SK-N-SH (cell line): ENCODE data around the gene TADA3. TPM values are rescaled to one million over a fixed set of nuclear protein-coding genes. Genes with fewer than 3 reads are reported as not detected.

Experiments used
- CTCF ChIA-PET: fragments of 300-600, 350-600 bp; formaldehyde crosslinking; extraction: SDS; loops from one replicate; lab custom pipeline; 2021; lab: Yijun Ruan, JAX
- POLR2A ChIA-PET: fragments of 350-600 bp; sonication (Branson Sonifier 250); formaldehyde crosslinking; extraction: SDS; loops from one replicate; lab custom pipeline; 2020; ENCODE audit warnings: antibody characterized with exemption, inconsistent platforms; lab: Yijun Ruan, JAX
- DNase-seq: peaks from one replicate; pipeline ENCODE4 v3.0.0; 2012
- H2AFZ ChIP-seq: fragments of 200-600 bp; sonication (generic); 2 replicates; pipeline ENCODE4 v1.8.1; 2016; ENCODE audit warnings: antibody characterized with exemption, mild to moderate bottlenecking, low read depth
- H3F3A ChIP-seq: fragments of 200-600 bp; sonication (generic); replicated peaks from 2 replicates; pipeline ENCODE3; 2016; ENCODE audit warnings: antibody characterized with exemption, mild to moderate bottlenecking; ENCODE audit not compliant: insufficient read depth
- H3K27ac ChIP-seq, 2 experiments: fragments of 200-500 bp in 1 of 2; fragments of 200-600 bp in 1 of 2; sonication (Bioruptor generic) in 1 of 2; sonication (generic), shearing (Covaris generic) in 1 of 2; 2 replicates each; pipeline versions ENCODE4 v1.5.1 to v1.6.1; 2014 to 2016; ENCODE audit warnings: low read depth in 2 of 2, inconsistent platforms in 1 of 2, low read length in 1 of 2, mild to moderate bottlenecking in 1 of 2, mixed read lengths in 1 of 2
- H3K27me3 ChIP-seq: fragments of 200-600 bp; sonication (generic), shearing (Covaris generic); 2 replicates; pipeline ENCODE4 v1.6.1; 2016; ENCODE audit warnings: mixed run types; ENCODE audit not compliant: insufficient read depth
- H3K36me3 ChIP-seq, 2 experiments: fragments of 200-500 bp in 1 of 2; fragments of 200-600 bp in 1 of 2; sonication (Bioruptor generic) in 1 of 2; sonication (generic) in 1 of 2; replicated peaks in 1 of 2; 2 replicates each; pipeline versions ENCODE3 to v1.5.1; 2014 to 2016; ENCODE audit warnings: low read length in 1 of 2, mild to moderate bottlenecking in 1 of 2; ENCODE audit not compliant: insufficient read depth in 2 of 2, control insufficient read depth in 1 of 2
- H3K4me1 ChIP-seq, 2 experiments: fragments of 200-500 bp in 1 of 2; fragments of 200-600 bp in 1 of 2; sonication (Bioruptor generic) in 1 of 2; sonication (generic), shearing (Covaris generic) in 1 of 2; 2 replicates each; pipeline versions ENCODE4 v1.5.1 to v1.6.1; 2014 to 2016; ENCODE audit warnings: low read depth in 1 of 2, low read length in 1 of 2, mixed run types in 1 of 2; ENCODE audit not compliant: insufficient read depth in 2 of 2, control insufficient read depth in 1 of 2
- H3K4me2 ChIP-seq: fragments of 200-600 bp; sonication (generic), shearing (Covaris generic); 2 replicates; pipeline ENCODE4 v1.6.1; 2017; ENCODE audit warnings: mixed run types
- H3K4me3 ChIP-seq, 2 experiments: fragments of 200-500 bp in 1 of 2; fragments of 200-600 bp in 1 of 2; sonication (Bioruptor generic) in 1 of 2; sonication (generic), shearing (Covaris generic) in 1 of 2; 2 replicates each; pipeline versions ENCODE4 v1.5.1 to v1.8.1; 2014 to 2016; ENCODE audit warnings: low read depth in 2 of 2, inconsistent platforms in 1 of 2, low read length in 1 of 2, mild to moderate bottlenecking in 1 of 2, mixed read lengths in 1 of 2, moderate library complexity in 1 of 2
- H3K79me2 ChIP-seq: fragments of 200-600 bp; sonication (generic); 2 replicates; pipeline ENCODE4 v1.8.1; 2017; ENCODE audit warnings: mild to moderate bottlenecking; ENCODE audit not compliant: insufficient read depth
- H3K9ac ChIP-seq: fragments of 200-600 bp; sonication (generic); 2 replicates; pipeline ENCODE4 v1.6.1; 2017; ENCODE audit warnings: mixed run types
- H3K9me2 ChIP-seq: fragments of 200-600 bp; sonication (generic); 2 replicates; pipeline ENCODE4 v1.6.1; 2017; ENCODE audit warnings: mixed run types
- H3K9me3 ChIP-seq: fragments of 200-600 bp; sonication (generic); 2 replicates; pipeline ENCODE4 v1.6.1; 2017; ENCODE audit warnings: mixed run types, mild to moderate bottlenecking, moderate library complexity
- H4K20me1 ChIP-seq: fragments of 200-600 bp; sonication (generic); 2 replicates; pipeline ENCODE4 v1.6.1; 2017; ENCODE audit warnings: mild to moderate bottlenecking, mixed run types; ENCODE audit not compliant: insufficient read depth
- CHD2 ChIP-seq: fragments of 150-350 bp; IDR thresholded peaks from 2 replicates; pipeline ENCODE4 v1.6.1; 2018; ENCODE audit warnings: low read length; ENCODE audit not compliant: partially characterized antibody
- CTCF ChIP-seq: fragments of 200-600 bp; sonication (generic); IDR thresholded peaks from 2 replicates; pipeline ENCODE4 v1.6.1; 2017; ENCODE audit warnings: antibody characterized with exemption, mild to moderate bottlenecking, moderate library complexity
- ELF1 ChIP-seq: IDR thresholded peaks from 2 replicates; pipeline ENCODE4 v1.4.0; 2012
- EP300 ChIP-seq, 2 experiments: IDR thresholded peaks; 2 replicates each; pipeline versions ENCODE4 v1.4.0 to v1.6.1; 2012; ENCODE audit warnings: borderline replicate concordance in 1 of 2, low read depth in 1 of 2, low read length in 1 of 2
- FOSL2 ChIP-seq: IDR thresholded peaks from 2 replicates; pipeline ENCODE4 v1.4.0; 2012; ENCODE audit warnings: low read depth, mild to moderate bottlenecking, moderate library complexity, borderline replicate concordance
- GATA2 ChIP-seq: sonication (generic); formaldehyde crosslinking; IDR thresholded peaks from 2 replicates; pipeline ENCODE4 v1.5.0; 2020; ENCODE audit warnings: mild to moderate bottlenecking, missing genetic modification reagents
- IRF3 ChIP-seq: fragments of 150-350 bp; IDR thresholded peaks from 2 replicates; pipeline ENCODE4 v1.6.1; 2016; ENCODE audit warnings: mild to moderate bottlenecking, low read depth, low read length
- MAX ChIP-seq: IDR thresholded peaks from 2 replicates; pipeline ENCODE4 v1.4.0; 2012; ENCODE audit warnings: low read depth
- MXI1 ChIP-seq: IDR thresholded peaks from 2 replicates; pipeline ENCODE4 v1.6.1; 2012; ENCODE audit warnings: mild to moderate bottlenecking, low read depth, low read length, improper control_type of control experiment
- NFIC ChIP-seq: IDR thresholded peaks from 2 replicates; pipeline ENCODE4 v1.4.0; 2012; ENCODE audit warnings: borderline replicate concordance
- PBX3 ChIP-seq: IDR thresholded peaks from 2 replicates; pipeline ENCODE4; 2012
- POLR2AphosphoS5 ChIP-seq: IDR thresholded peaks from 2 replicates; pipeline ENCODE4 v1.6.1; 2012; ENCODE audit warnings: low read depth, low read length
- RAD21 ChIP-seq: IDR thresholded peaks from 2 replicates; pipeline ENCODE4 v1.6.1; 2012; ENCODE audit warnings: mild to moderate bottlenecking, low read length
- RFX5 ChIP-seq: IDR thresholded peaks from 2 replicates; pipeline ENCODE4 v1.6.1; 2012; ENCODE audit warnings: mild to moderate bottlenecking, improper control_type of control experiment, low read length
- RXRA ChIP-seq: IDR thresholded peaks from 2 replicates; pipeline ENCODE4 v1.4.0; 2012; ENCODE audit warnings: low read depth, mild to moderate bottlenecking, borderline replicate concordance
- SMC3 ChIP-seq: IDR thresholded peaks from 2 replicates; pipeline ENCODE4 v1.6.1; 2012; ENCODE audit warnings: low read depth, low read length, improper control_type of control experiment
- TAF1 ChIP-seq: IDR thresholded peaks from 2 replicates; pipeline ENCODE4 v1.6.1; 2012; ENCODE audit warnings: low read depth, mild to moderate bottlenecking, low read length, moderate library complexity, borderline replicate concordance
- TCF12 ChIP-seq: IDR thresholded peaks from 2 replicates; pipeline ENCODE4 v1.4.0; 2012
- TEAD4 ChIP-seq: IDR thresholded peaks from 2 replicates; pipeline ENCODE4 v1.4.0; 2012; ENCODE audit warnings: mild to moderate bottlenecking, borderline replicate concordance; ENCODE audit not compliant: insufficient read depth
- YY1 ChIP-seq: IDR thresholded peaks from 2 replicates; pipeline ENCODE4 v1.4.0; 2012; ENCODE audit warnings: low read depth, mild to moderate bottlenecking
- WGBS: methylation state at CpG from one replicate; pipeline ENCODE4 v1.1.6; 2017; ENCODE audit warnings: low lambda C conversion rate; 5-methylcytosine and 5-hydroxymethylcytosine counted together
- polyA plus RNA-seq, 3 experiments: library from polyadenylated mRNA; depleted of rRNA; stranded (reverse); fragments of >200 nt; gene quantifications; 2 replicates each; pipeline ENCODE4 v1.2.3, GENCODE V29; 2012
- TF ChIP-seq, protein P1 (sequence below): fragments of 150-350 bp; IDR thresholded peaks from 2 replicates; pipeline ENCODE4 v1.6.1; 2017; ENCODE audit warnings: antibody characterized with exemption, low read length, low read depth, borderline replicate concordance

TADA3 gene
- polyA plus RNA-seq, 1 of the 3 experiments (the other 2 are of a cell fraction): 102 TPM

DNA sequence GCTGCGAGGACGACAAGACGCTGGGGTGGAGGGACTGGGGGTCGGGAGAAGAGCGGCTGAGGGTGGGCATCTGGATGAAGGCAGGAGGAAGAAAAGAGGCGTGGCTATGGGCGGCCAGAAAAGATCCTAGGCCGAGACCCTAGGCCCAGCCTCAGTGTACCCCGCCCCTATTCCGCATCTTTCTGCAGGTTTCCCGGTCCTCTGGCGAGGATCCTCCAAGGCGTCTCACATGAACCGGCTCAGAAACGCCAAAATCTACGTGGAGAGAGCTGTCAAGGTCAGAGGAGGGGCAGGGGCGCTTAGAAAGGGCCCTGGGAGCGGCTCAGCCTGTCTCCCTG, 18.1 kb upstream of the TADA3 start:
- Histone ChIP-seq H3K27me3 (no peaks in the 10 kb centered on the region), H3K9me2 (no peaks in the 10 kb centered on the region), H3K4me3 (peak overlapping the region; percentile 55 to 61), H3K9ac (peak overlapping the region; percentile 78), H3F3A (peaks cover 33% of the 10 kb centered on the region), H3K36me3 (peaks cover 15 to 27% of the 10 kb centered on the region in 2 experiments), H2AFZ (0 out of 2 replicates have a peak overlapping the region, but pooled peaks have one; percentile 83), H3K4me2 (peak overlapping the region; percentile 86), H3K27ac (peak overlapping the region; percentile 76 to 85; a peak in 3 of 4 replicates), H3K79me2 (no peaks in the 10 kb centered on the region), H3K9me3 (no peaks in the 10 kb centered on the region), H3K4me1 (peaks cover 3 to 20% of the 10 kb centered on the region in 2 experiments; a peak in 1 of 4 replicates), H4K20me1 (no peaks in the 10 kb centered on the region)
- WGBS: 44% methylated on average over 18 of the region's 18 CpGs
- ChIA-PET POLR2A (interaction anchor here (0.7 kb wide), 1 partner anchor 18 kb away, joined by 3 read pairs; the partner anchor contains the start of gene ARPC4), CTCF (interaction anchor here (1.1 to 1.4 kb wide), 3 partner anchors 10 to 120 kb away, joined by 3 read pairs; no protein-coding TSS in a partner anchor)
- no peak for DNase-seq
- TF ChIP-seq NFIC: no peak
- TF ChIP-seq TEAD4: no peak
- TF ChIP-seq TAF1: no peak
- no peak for TF ChIP-seq RAD21

DNA sequence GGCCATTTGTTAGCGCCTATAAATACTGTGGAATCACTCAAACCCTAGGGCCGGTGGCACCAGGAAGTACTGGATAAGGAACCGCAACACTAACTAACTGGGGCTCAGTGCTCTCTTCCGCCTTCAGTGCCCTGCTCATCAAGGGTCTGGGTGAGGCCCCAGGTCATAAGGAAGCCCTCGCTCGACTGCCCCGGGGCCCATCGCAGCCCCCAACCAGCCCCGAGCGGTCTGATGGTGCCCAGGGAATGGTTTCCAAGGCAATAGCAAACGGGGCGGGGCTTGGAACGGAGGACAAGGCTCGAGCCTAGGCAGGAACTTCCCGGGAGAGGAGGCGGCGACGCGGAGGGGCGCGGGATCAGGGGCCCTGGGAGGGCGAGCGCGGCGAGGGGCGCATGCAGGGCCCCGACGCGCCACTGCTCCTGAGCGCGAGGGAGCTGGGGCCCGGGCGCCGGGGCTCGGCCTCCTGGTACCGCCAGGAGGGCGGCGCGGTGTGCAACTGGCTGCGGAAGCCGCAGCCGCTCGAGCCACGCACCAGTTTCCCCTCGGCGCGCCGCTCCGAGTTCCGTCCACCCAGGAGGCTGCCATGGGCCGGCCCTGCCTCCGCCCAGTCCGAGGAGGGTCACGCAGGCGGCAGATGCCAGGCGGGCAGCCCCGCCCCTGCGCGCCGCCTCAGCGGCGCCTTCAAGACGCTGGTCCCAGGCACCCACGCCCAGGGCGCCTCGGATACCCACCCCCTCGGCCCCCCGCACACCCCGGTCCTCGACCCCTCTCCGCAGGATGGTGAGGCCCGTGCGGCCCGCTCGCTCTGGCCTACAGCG, 17.6 kb upstream of the TADA3 start, which contains the start of gene TTLL3:
Gene TTLL3 (plus strand): TSS at position 648 of the 818 bp plus-strand sequence. CDS start 400 bp downstream, outside the sequence.
- no peaks in the 10 kb centered on the region for H3K79me2 ChIP-seq
- peak within 1 kb of the TSS; percentile 55 to 61 for H3K4me3 ChIP-seq
- H3K4me1 ChIP-seq: peaks cover 3 to 20% of the 10 kb centered on the region in 2 experiments; a peak in 1 of 4 replicates
- peak within 1 kb of the TSS; percentile 83; the same call in 1 of the 2 replicates for H2AFZ ChIP-seq
- no peaks in the 10 kb centered on the region for H3K27me3 ChIP-seq
- peak within 1 kb of the TSS; percentile 76 to 85 for H3K27ac ChIP-seq
- H3F3A ChIP-seq: peaks cover 33% of the 10 kb centered on the region
- H4K20me1 ChIP-seq: no peaks in the 10 kb centered on the region
- H3K4me2 ChIP-seq: peak within 1 kb of the TSS; percentile 86
- 14% methylated on average over 36 of the region's 76 CpGs for WGBS
- peaks cover 21 to 33% of the 10 kb centered on the region in 2 experiments for H3K36me3 ChIP-seq
- ChIA-PET CTCF (interaction anchor here (0.6 to 1.7 kb wide), 8 partner anchors 9 to 666 kb away, joined by 3 to 4 read pairs (median 3); no protein-coding TSS in a partner anchor), POLR2A (no interaction called here)
- H3K9ac ChIP-seq: peak within 1 kb of the TSS; percentile 78
- no peaks in the 10 kb centered on the region for H3K9me3 ChIP-seq
- H3K9me2 ChIP-seq: no peaks in the 10 kb centered on the region
- DNase-seq: peak; percentile 87
- TF ChIP-seq ELF1 (no peak), MAX (0 out of 2 replicates have a peak, but pooled peaks have one; percentile 22), TCF12 (no peak; the same call in 1 of the 2 replicates), FOSL2 (no peak), SMC3 (0 out of 2 replicates have a peak, but pooled peaks have one; percentile 9), TEAD4 (no peak), CHD2 (no peak), MXI1 (0 out of 2 replicates have a peak, but pooled peaks have one; percentile 43), RFX5 (no peak), PBX3 (no peak; the same call in 1 of the 2 replicates), YY1 (0 out of 2 replicates have a peak, but pooled peaks have one; percentile 49), POLR2AphosphoS5 (peak; percentile 50; the same call in 1 of the 2 replicates), RXRA (no peak), CTCF (no peak), IRF3 (no peak), EP300 (IDR thresholded peaks at IDR 0.05; ENCODE audit: borderline replicate concordance in 1 of 2, low read depth in 1 of 2, low read length in 1 of 2) (no peak), GATA2 (no peak)
- TF ChIP-seq, protein P1, sequence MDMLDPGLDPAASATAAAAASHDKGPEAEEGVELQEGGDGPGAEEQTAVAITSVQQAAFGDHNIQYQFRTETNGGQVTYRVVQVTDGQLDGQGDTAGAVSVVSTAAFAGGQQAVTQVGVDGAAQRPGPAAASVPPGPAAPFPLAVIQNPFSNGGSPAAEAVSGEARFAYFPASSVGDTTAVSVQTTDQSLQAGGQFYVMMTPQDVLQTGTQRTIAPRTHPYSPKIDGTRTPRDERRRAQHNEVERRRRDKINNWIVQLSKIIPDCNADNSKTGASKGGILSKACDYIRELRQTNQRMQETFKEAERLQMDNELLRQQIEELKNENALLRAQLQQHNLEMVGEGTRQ: no peak
